Skeletal muscle satellite cell (primary cell): ENCODE results near the gene CCDC172. TPM values are rescaled to one million over a fixed set of nuclear protein-coding genes. Genes with fewer than 3 reads are reported as not detected.

ENCODE experiments used
- H3K27me3 ChIP-seq: 2 replicates; pipeline ENCODE4 v1.7.0; 2013; ENCODE audit warnings: low read length; ENCODE audit not compliant: control insufficient read depth, insufficient read depth
- H3K36me3 ChIP-seq: 2 replicates; pipeline ENCODE4 v1.7.0; 2013; ENCODE audit warnings: mild to moderate bottlenecking, control low read depth, low read length; ENCODE audit not compliant: insufficient read depth
- H3K4me1 ChIP-seq: 2 replicates; pipeline ENCODE4 v1.7.0; 2013; ENCODE audit warnings: low read length; ENCODE audit not compliant: control insufficient read depth, insufficient read depth
- H3K4me2 ChIP-seq: 2 replicates; pipeline ENCODE4 v1.7.0; 2013; ENCODE audit warnings: mild to moderate bottlenecking, low read length
- H3K4me3 ChIP-seq: 2 replicates; pipeline ENCODE4 v1.7.0; 2013; ENCODE audit warnings: low read length
- H3K9ac ChIP-seq: 2 replicates; pipeline ENCODE4 v1.7.0; 2013; ENCODE audit warnings: mild to moderate bottlenecking, low read depth, low read length, moderate library complexity
- H3K9me3 ChIP-seq: replicated peaks from 2 replicates; pipeline ENCODE4 v1.7.0; 2013; ENCODE audit warnings: mild to moderate bottlenecking, control low read depth, low read length
- total RNA-seq: library from RNA; depleted of rRNA; stranded (reverse); fragments of >200 nt; gene quantifications from 2 replicates; pipeline ENCODE4 v1.2.3, GENCODE V29; 2012; rRNA removed

The CCDC172 gene
- not detected in 2 replicates for total RNA-seq

GRCh38 chr10:116324227-116324950 lies at the start of gene CCDC172:
CCDC172 (plus strand) TSS chr10:116324448; CDS start chr10:116325012, 564 bp downstream.
- no peaks in the 10 kb centered on the region for H3K4me1 ChIP-seq
- no peak within 1 kb of the TSS for H3K4me3 ChIP-seq
- H3K9me3 ChIP-seq, result no peaks in the 10 kb centered on the region

GRCh38 chr10:116276981-116277380 lies 47.3 kb upstream of the CCDC172 start:
- no peaks in the 10 kb centered on the region for H3K27me3 ChIP-seq

More at GRCh38 chr10:116324227-116324950, at the start of gene CCDC172:
- Histone ChIP-seq H3K9ac (no peak within 1 kb of the TSS), H3K36me3 (no peaks in the 10 kb centered on the region), H3K4me2 (no peak within 1 kb of the TSS), H3K27me3 (no peaks in the 10 kb centered on the region)

GRCh38 chr10:116278846-116279245 lies 45.4 kb upstream of the CCDC172 start:
- Histone ChIP-seq H3K27me3 (no peaks in the 10 kb centered on the region), H3K36me3 (no peaks in the 10 kb centered on the region), H3K4me1 (peaks cover 11% of the 10 kb centered on the region), H3K9me3 (no peaks in the 10 kb centered on the region), H3K4me2 (no peak overlapping the region), H3K9ac (no peak overlapping the region), H3K4me3 (no peak overlapping the region)

More at GRCh38 chr10:116276981-116277380, 47.3 kb upstream of the CCDC172 start:
- Histone ChIP-seq H3K4me3 (no peak overlapping the region), H3K4me1 (peaks cover 11% of the 10 kb centered on the region), H3K4me2 (no peak overlapping the region), H3K9ac (no peak overlapping the region), H3K36me3 (no peaks in the 10 kb centered on the region), H3K9me3 (no peaks in the 10 kb centered on the region)

GRCh38 chr10:116281775-116282174 lies 42.5 kb upstream of the CCDC172 start:
- Histone ChIP-seq H3K9ac (no peak overlapping the region), H3K4me2 (no peak overlapping the region), H3K4me3 (no peak overlapping the region), H3K36me3 (no peaks in the 10 kb centered on the region), H3K9me3 (no peaks in the 10 kb centered on the region), H3K4me1 (peaks cover 4% of the 10 kb centered on the region), H3K27me3 (no peaks in the 10 kb centered on the region)

- H3K9ac ChIP-seq, result no peak overlapping the region
- H3K36me3 ChIP-seq, result no peaks in the 10 kb centered on the region
- no peaks in the 10 kb centered on the region for H3K4me1 ChIP-seq
- no peak overlapping the region for H3K4me3 ChIP-seq
- no peaks in the 10 kb centered on the region for H3K9me3 ChIP-seq
- H3K4me2 ChIP-seq, result no peak overlapping the region
- no peaks in the 10 kb centered on the region for H3K27me3 ChIP-seq
Observed at GRCh38 chr10:116286626-116287200, 37.5 kb upstream of the CCDC172 start.

- no peaks in the 10 kb centered on the region for H3K36me3 ChIP-seq
- no peaks in the 10 kb centered on the region for H3K9me3 ChIP-seq
- H3K9ac ChIP-seq, result no peak overlapping the region
- H3K27me3 ChIP-seq, result no peaks in the 10 kb centered on the region
- H3K4me1 ChIP-seq, result no peaks in the 10 kb centered on the region
- no peak overlapping the region for H3K4me2 ChIP-seq
- H3K4me3 ChIP-seq, result no peak overlapping the region
Observed at GRCh38 chr10:116287906-116288501, 36.2 kb upstream of the CCDC172 start.

- H3K4me1 ChIP-seq, result no peaks in the 10 kb centered on the region
- no peaks in the 10 kb centered on the region for H3K27me3 ChIP-seq
- no peak overlapping the region for H3K4me2 ChIP-seq
- no peaks in the 10 kb centered on the region for H3K36me3 ChIP-seq
- H3K4me3 ChIP-seq, result no peak overlapping the region
- H3K9me3 ChIP-seq, result no peaks in the 10 kb centered on the region
- H3K9ac ChIP-seq, result no peak overlapping the region
Observed at GRCh38 chr10:116289652-116290051, 34.6 kb upstream of the CCDC172 start.

- no peak overlapping the region for H3K9ac ChIP-seq
- no peak overlapping the region for H3K4me3 ChIP-seq
Observed at GRCh38 chr10:116292493-116292892, 31.8 kb upstream of the CCDC172 start.

GRCh38 chr10:116296291-116296721 lies 27.9 kb upstream of the CCDC172 start:
- H3K4me3 ChIP-seq, result no peak overlapping the region
- H3K36me3 ChIP-seq, result no peaks in the 10 kb centered on the region
- no peaks in the 10 kb centered on the region for H3K27me3 ChIP-seq
- H3K4me1 ChIP-seq, result no peaks in the 10 kb centered on the region
- H3K9me3 ChIP-seq, result no peaks in the 10 kb centered on the region
- no peak overlapping the region for H3K9ac ChIP-seq
- H3K4me2 ChIP-seq, result no peak overlapping the region

More at GRCh38 chr10:116292493-116292892, 31.8 kb upstream of the CCDC172 start:
- Histone ChIP-seq H3K27me3 (no peaks in the 10 kb centered on the region), H3K9me3 (no peaks in the 10 kb centered on the region), H3K36me3 (no peaks in the 10 kb centered on the region), H3K4me1 (no peaks in the 10 kb centered on the region), H3K4me2 (no peak overlapping the region)

GRCh38 chr10:116298586-116298985 lies 25.7 kb upstream of the CCDC172 start:
- no peaks in the 10 kb centered on the region for H3K4me1 ChIP-seq
- no peak overlapping the region for H3K4me3 ChIP-seq
- H3K9ac ChIP-seq, result no peak overlapping the region
- no peaks in the 10 kb centered on the region for H3K36me3 ChIP-seq
- no peak overlapping the region for H3K4me2 ChIP-seq
- H3K9me3 ChIP-seq, result no peaks in the 10 kb centered on the region
- no peaks in the 10 kb centered on the region for H3K27me3 ChIP-seq

- Histone ChIP-seq H3K9me3 (no peaks in the 10 kb centered on the region), H3K27me3 (no peaks in the 10 kb centered on the region), H3K9ac (no peak overlapping the region)
Observed at GRCh38 chr10:116300542-116300941, 23.7 kb upstream of the CCDC172 start.

More at GRCh38 chr10:116300542-116300941, 23.7 kb upstream of the CCDC172 start:
- no peaks in the 10 kb centered on the region for H3K36me3 ChIP-seq
- H3K4me2 ChIP-seq, result no peak overlapping the region
- no peak overlapping the region for H3K4me3 ChIP-seq
- H3K4me1 ChIP-seq, result no peaks in the 10 kb centered on the region
